Measurements from ENCODE around the gene S100A14. TPM values are rescaled to one million over a fixed set of nuclear protein-coding genes. Genes with fewer than 3 reads are reported as not detected.

S100A14 gene
- total RNA-seq, 1 experiment from 2014 or later = 332 TPM

DNA sequence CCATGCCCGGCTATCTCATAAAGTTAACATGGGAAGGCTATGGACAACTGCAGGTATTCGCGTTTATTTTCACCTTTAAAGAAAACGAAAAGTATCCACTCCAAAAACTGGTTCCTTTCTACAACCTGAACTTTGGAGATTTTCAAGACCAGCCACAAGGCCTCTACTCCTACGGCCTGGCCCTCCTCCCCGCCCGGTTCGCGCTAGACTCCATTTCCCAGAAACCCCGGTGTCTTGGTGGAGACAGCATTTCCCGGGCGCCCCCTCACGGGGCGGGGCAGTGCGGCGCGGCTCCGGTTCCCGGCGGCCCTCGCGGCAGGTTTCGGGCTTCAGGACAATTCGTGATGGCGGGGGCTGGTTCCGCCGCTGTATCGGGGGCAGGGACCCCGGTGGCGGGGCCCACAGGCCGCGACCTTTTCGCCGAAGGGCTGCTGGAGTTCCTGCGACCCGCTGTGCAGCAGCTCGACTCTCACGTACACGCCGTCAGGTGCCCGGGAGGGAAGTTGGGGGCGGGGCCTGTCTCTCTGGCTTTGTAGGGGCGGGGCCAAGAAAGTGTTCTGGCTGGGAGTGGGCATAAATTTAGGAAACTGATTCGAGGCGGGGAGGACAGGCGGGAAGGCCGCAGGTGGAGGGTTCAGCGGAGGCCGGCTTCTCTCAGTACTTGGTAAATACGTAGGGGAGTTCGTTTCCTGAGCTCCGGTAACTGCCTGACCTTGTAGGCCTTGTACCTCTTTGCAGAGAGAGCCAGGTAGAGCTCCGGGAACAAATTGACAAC is 42.5 kb upstream of the S100A14 start, which contains the start of gene SNAPIN:
TSS of gene SNAPIN (plus strand) at position 304 of the 775 bp plus-strand sequence. CDS start at position 345, 41 bp downstream.
- TF ChIP-seq, protein P1, sequence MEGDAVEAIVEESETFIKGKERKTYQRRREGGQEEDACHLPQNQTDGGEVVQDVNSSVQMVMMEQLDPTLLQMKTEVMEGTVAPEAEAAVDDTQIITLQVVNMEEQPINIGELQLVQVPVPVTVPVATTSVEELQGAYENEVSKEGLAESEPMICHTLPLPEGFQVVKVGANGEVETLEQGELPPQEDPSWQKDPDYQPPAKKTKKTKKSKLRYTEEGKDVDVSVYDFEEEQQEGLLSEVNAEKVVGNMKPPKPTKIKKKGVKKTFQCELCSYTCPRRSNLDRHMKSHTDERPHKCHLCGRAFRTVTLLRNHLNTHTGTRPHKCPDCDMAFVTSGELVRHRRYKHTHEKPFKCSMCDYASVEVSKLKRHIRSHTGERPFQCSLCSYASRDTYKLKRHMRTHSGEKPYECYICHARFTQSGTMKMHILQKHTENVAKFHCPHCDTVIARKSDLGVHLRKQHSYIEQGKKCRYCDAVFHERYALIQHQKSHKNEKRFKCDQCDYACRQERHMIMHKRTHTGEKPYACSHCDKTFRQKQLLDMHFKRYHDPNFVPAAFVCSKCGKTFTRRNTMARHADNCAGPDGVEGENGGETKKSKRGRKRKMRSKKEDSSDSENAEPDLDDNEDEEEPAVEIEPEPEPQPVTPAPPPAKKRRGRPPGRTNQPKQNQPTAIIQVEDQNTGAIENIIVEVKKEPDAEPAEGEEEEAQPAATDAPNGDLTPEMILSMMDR (IDR thresholded peaks at IDR 0.05; ENCODE audit: unreplicated experiment) = no peak
- intact Hi-C loops (cut with micrococcal nuclease) = loop anchor here (1.0 to 2.0 kb wide), 3 partner anchors 32 to 90 kb away; partner anchors contain the start of gene S100A13
- CTCF ChIA-PET = interaction anchor here (0.6 to 2.3 kb wide), 14 partner anchors 12 to 1718 kb away, joined by 3 to 18 read pairs (median 5); partner anchors contain the start of genes ILF2, S100A13 and S100A16
- Mint-ChIP-seq H3K27ac (ENCODE audit: low read depth, unreplicated experiment) (peak within 1 kb of the TSS; percentile 91), H3K4me1 (ENCODE audit: insufficient read depth, unreplicated experiment) (peaks cover 5% of the 10 kb centered on the region), H3K36me3 (ENCODE audit: insufficient read depth, unreplicated experiment) (no peaks in the 10 kb centered on the region), H3K4me3 (ENCODE audit: unreplicated experiment) (peak within 1 kb of the TSS; percentile 92), H3K27me3 (ENCODE audit: insufficient read depth, unreplicated experiment) (no peaks in the 10 kb centered on the region), H3K9me3 (ENCODE audit: unreplicated experiment) (no peaks in the 10 kb centered on the region)
- BruUV-seq (replicated peaks) = TSS peak; percentile 65
- DNase-seq (ENCODE audit: unreplicated experiment) = peak; percentile 95
- POLR2A ChIA-PET = interaction anchor here (0.7 to 5.3 kb wide), 24 partner anchors 10 to 332 kb away, joined by 3 to 72 read pairs (median 6); partner anchors contain the start of genes CHTOP, ILF2, INTS3 and JTB

DNA sequence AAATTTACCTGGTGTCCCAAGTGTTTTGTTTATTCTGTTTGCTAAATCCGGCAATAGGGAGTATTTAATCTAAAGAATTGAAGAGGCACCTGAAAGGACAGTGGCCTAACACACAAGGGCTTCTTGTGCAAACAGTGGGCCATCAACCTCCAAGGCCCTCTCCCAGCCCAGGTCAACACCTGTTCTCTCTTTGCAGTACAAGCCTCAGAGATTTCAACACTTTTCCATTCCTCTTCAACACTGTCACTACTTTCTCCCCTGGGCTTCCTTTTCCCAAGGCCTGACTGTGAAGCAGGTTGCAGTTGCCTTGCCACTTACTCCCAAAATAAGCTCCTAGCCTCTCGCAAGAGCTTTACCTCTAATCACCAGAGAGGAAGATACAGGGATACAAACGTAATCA is 39.2 kb upstream of the S100A14 start:
- POLR2A ChIA-PET = interaction anchor here (0.5 to 46.1 kb wide), 6 partner anchors 12 to 339 kb away, joined by 3 to 1272 read pairs (median 3); partner anchors contain the start of genes CHTOP, S100A1, S100A13 and S100A14
- BruUV-seq (replicated peaks) = no TSS peak
- no peaks in the 10 kb centered on the region for H3K27me3 Mint-ChIP-seq (ENCODE audit: insufficient read depth, unreplicated experiment)
- no peaks in the 10 kb centered on the region for H3K36me3 Mint-ChIP-seq (ENCODE audit: insufficient read depth, unreplicated experiment)
- H3K9me3 Mint-ChIP-seq (ENCODE audit: unreplicated experiment) = no peaks in the 10 kb centered on the region
- CTCF ChIA-PET = interaction anchor here (0.6 to 1.0 kb wide), 4 partner anchors 111 to 312 kb away, joined by 3 to 5 read pairs (median 4); partner anchors contain the start of gene GATAD2B
- TF ChIP-seq, protein P1 (IDR thresholded peaks at IDR 0.05; ENCODE audit: unreplicated experiment) = no peak
- no peak overlapping the region for H3K4me3 Mint-ChIP-seq (ENCODE audit: unreplicated experiment)
- H3K27ac Mint-ChIP-seq (ENCODE audit: low read depth, unreplicated experiment) = no peak overlapping the region
- DNase-seq (ENCODE audit: unreplicated experiment) = no peak
- peaks cover 13% of the 10 kb centered on the region for H3K4me1 Mint-ChIP-seq (ENCODE audit: insufficient read depth, unreplicated experiment)
- intact Hi-C loops (cut with micrococcal nuclease) = no loop called here

DNA sequence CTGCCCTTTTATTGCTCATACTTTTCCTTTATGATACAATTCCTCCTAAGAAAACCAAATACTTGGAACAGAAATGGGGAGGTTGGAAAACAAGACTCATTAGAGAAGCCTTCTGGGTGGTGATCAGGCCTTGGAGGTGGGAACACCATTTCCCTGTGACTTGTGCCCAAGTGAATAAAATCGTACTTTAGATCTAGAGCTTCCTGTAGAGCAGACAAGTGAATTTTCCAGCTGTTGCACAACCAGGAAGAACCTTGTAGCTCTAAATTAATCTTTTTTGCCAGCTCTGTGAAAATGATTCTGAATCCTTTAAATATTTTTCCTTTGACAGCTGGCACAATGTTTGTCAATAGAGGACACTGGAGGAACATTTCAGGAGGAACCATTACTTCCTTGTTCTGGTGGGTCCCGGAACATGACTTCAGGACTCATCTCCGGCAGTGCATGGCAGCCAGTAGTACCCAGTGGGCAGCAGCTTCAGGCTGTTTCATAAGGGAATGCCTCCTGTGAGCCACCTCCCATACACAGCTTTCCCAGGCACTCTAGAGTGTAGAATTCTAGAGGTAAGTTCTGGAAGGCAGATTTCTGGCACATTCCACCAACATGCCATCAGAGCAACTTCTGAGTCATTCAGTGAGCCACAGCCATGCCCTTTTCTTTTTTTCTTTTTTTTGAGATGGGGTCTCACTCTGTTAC is 36.8 kb upstream of the S100A14 start:
- Mint-ChIP-seq H3K9me3 (ENCODE audit: unreplicated experiment) (no peaks in the 10 kb centered on the region), H3K4me3 (ENCODE audit: unreplicated experiment) (peak overlapping the region; percentile 28), H3K27me3 (ENCODE audit: insufficient read depth, unreplicated experiment) (no peaks in the 10 kb centered on the region), H3K36me3 (ENCODE audit: insufficient read depth, unreplicated experiment) (peaks cover 9% of the 10 kb centered on the region), H3K27ac (ENCODE audit: low read depth, unreplicated experiment) (peak overlapping the region; percentile 85), H3K4me1 (ENCODE audit: insufficient read depth, unreplicated experiment) (peaks cover 8% of the 10 kb centered on the region)
- ChIA-PET CTCF (interaction anchor here (0.6 to 2.4 kb wide), 8 partner anchors 9 to 375 kb away, joined by 3 to 16 read pairs (median 3); partner anchors contain the start of gene S100A6), POLR2A (interaction anchor here (0.6 to 46.1 kb wide), 12 partner anchors 9 to 175 kb away, joined by 3 to 1272 read pairs (median 9); partner anchors contain the start of genes CHTOP, ILF2, INTS3 and S100A1)
- intact Hi-C loops (cut with micrococcal nuclease) = no loop called here
- TF ChIP-seq, protein P1 (IDR thresholded peaks at IDR 0.05; ENCODE audit: unreplicated experiment) = no peak
- BruUV-seq (replicated peaks) = no TSS peak
- DNase-seq (ENCODE audit: unreplicated experiment) = peak; percentile 56
